ENCODE data around the gene CCNL1. TPM values are rescaled to one million over a fixed set of nuclear protein-coding genes. Genes with fewer than 3 reads are reported as not detected.
"Not testable (repeated sequence)": the region's sequence is repeated elsewhere in the genome, so short reads cannot be mapped to it uniquely, and the experiment has no call there.

CCNL1 gene
- total RNA-seq, 1 donor: 175 TPM

DNA sequence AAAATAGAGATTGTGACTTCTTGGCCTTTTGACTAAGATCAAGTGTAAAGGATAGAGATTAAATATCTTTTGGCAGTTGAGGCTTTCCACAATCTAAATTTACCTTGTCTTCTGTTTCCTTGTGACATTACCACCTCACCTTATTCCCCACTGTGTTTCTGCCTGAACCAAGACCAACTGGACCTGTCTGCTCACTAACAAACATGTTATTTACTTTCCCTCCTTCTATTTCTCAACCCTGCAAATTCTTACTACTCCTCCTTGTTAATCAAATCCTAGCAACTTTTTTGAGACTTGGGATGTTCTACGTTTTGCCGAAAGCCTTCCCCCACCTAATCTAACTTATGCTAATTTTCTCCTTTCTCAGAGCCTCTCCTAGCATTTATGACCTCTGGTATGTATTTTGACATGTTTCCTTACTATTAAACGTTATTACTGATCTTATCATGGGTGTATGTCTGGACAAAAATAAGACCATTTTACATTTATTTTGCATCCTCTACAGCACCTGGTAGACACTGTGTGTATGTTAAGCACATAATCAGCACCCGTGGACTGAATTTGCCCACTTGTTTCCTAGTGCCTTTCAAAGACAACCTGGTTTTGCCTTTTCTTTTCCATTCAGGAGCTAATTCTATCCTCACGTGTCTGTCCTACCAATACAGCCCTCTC, 7.6 kb upstream of the CCNL1 start:
- no peak for DNase-seq (ENCODE audit: low read depth)
- no peak overlapping the region for H3K4me3 ChIP-seq (ENCODE audit: low read depth, low read length)
- no peak for TF ChIP-seq CTCF (IDR thresholded peaks at IDR 0.05; ENCODE audit: insufficient read depth, low read depth, low read length)

- DNase-seq (ENCODE audit: low read depth): no peak
- no peak overlapping the region for H3K4me3 ChIP-seq (ENCODE audit: low read depth, low read length)
- TF ChIP-seq CTCF (IDR thresholded peaks at IDR 0.05; ENCODE audit: insufficient read depth, low read depth, low read length): no peak
These were observed 6.6 kb upstream of the CCNL1 start for GRCh38 chr3:157166561-157166960.

- no peak for TF ChIP-seq CTCF (IDR thresholded peaks at IDR 0.05; ENCODE audit: insufficient read depth, low read depth, low read length)
- no peak overlapping the region for H3K4me3 ChIP-seq (ENCODE audit: low read depth, low read length)
- no peak for DNase-seq (ENCODE audit: low read depth)
These were observed 6.2 kb upstream of the CCNL1 start for GRCh38 chr3:157166115-157166514.

- DNase-seq (ENCODE audit: low read depth): no peak
- TF ChIP-seq CTCF (IDR thresholded peaks at IDR 0.05; ENCODE audit: insufficient read depth, low read depth, low read length): no peak
These were observed 3.4 kb upstream of the CCNL1 start for GRCh38 chr3:157163217-157163953.

GRCh38 chr3:157162620-157163019, 2.7 kb upstream of the CCNL1 start:
- H3K4me3 ChIP-seq (ENCODE audit: low read depth, low read length); DNase-seq (ENCODE audit: low read depth): not testable (repeated sequence)
- peak; percentile 26 for TF ChIP-seq CTCF (IDR thresholded peaks at IDR 0.05; ENCODE audit: insufficient read depth, low read depth, low read length)

More at GRCh38 chr3:157163217-157163953, 3.4 kb upstream of the CCNL1 start:
- no peak overlapping the region for H3K4me3 ChIP-seq (ENCODE audit: low read depth, low read length)

- TF ChIP-seq CTCF (IDR thresholded peaks at IDR 0.05; ENCODE audit: insufficient read depth, low read depth, low read length): no peak
- peak; percentile 97 for DNase-seq (ENCODE audit: low read depth)
- H3K4me3 ChIP-seq (ENCODE audit: low read depth, low read length): peak overlapping the region; percentile 92
These were observed 894 bp upstream of the CCNL1 start for GRCh38 chr3:157160658-157161424.
